IMR-90 (cell line): ENCODE data around the gene ARHGAP15. TPM values are rescaled to one million over a fixed set of nuclear protein-coding genes. Genes with fewer than 3 reads are reported as not detected.

ENCODE experiments used
- ATAC-seq: fragments of 200-7000 bp; cut with Tn5 transposase; 2 replicates; pipeline ENCODE4 v1.9.1; 2020; ENCODE audit warnings: low read depth, mild to moderate bottlenecking, moderate library complexity
- BruUV-seq: library from RNA; stranded (reverse); fragments of 400-500 nt; replicated peaks from 2 replicates; lab custom pipeline; 2021; lab: Mats Ljungman, UMichigan
- CTCF ChIA-PET: fragments of 300-600 bp; formaldehyde crosslinking; extraction: SDS; loops from one replicate; lab custom pipeline; 2021; ENCODE audit warnings: antibody characterized with exemption; lab: Yijun Ruan, JAX
- POLR2A ChIA-PET: fragments of 300-600 bp; sonication (Branson Sonifier 250); formaldehyde crosslinking; loops from one replicate; lab custom pipeline; 2022; ENCODE audit warnings: antibody characterized with exemption; ENCODE audit not compliant: unreplicated experiment; lab: Charles Lee
- DNase-seq: peaks from one replicate; pipeline ENCODE4 v3.0.0; 2013
- H2AFZ ChIP-seq: replicated peaks from 2 replicates; pipeline ENCODE3; 2013; ENCODE audit warnings: low read length, mild to moderate bottlenecking; ENCODE audit not compliant: poor library complexity
- H2AK5ac ChIP-seq: 2 replicates; pipeline ENCODE4 v1.6.1; 2013; ENCODE audit warnings: low read depth, low read length, inconsistent platforms
- H2AK9ac ChIP-seq: replicated peaks from 2 replicates; pipeline ENCODE3; 2013; ENCODE audit warnings: mild to moderate bottlenecking, low read depth, low read length, moderate library complexity; ENCODE audit not compliant: poor library complexity
- H2BK120ac ChIP-seq: 2 replicates; pipeline ENCODE4 v1.6.1; 2013; ENCODE audit warnings: low read depth, low read length, inconsistent platforms
- H2BK15ac ChIP-seq: 3 replicates; pipeline ENCODE4 v1.6.1; 2013; ENCODE audit warnings: low read depth, low read length, inconsistent platforms
- H2BK20ac ChIP-seq: 2 replicates; pipeline ENCODE4 v1.6.1; 2013; ENCODE audit warnings: low read depth, mild to moderate bottlenecking, inconsistent platforms, low read length, moderate library complexity
- H2BK5ac ChIP-seq: 2 replicates; pipeline ENCODE4 v1.6.1; 2013; ENCODE audit warnings: mild to moderate bottlenecking, low read depth, low read length, inconsistent platforms; ENCODE audit not compliant: poor library complexity, severe bottlenecking
- H3K14ac ChIP-seq: replicated peaks from 2 replicates; pipeline ENCODE4 v1.6.1; 2013; ENCODE audit warnings: low read depth, low read length, inconsistent platforms
- H3K18ac ChIP-seq: 2 replicates; pipeline ENCODE4 v1.6.1; 2013; ENCODE audit warnings: low read depth, low read length, control low read depth
- H3K23ac ChIP-seq: 2 replicates; pipeline ENCODE4 v1.6.1; 2013; ENCODE audit warnings: low read depth, low read length, inconsistent platforms
- H3K27ac ChIP-seq: 2 replicates; pipeline ENCODE4 v1.5.1; 2013; ENCODE audit warnings: mild to moderate bottlenecking, control low read depth, low read length; ENCODE audit not compliant: insufficient read depth
- H3K27me3 ChIP-seq: 2 replicates; pipeline ENCODE4 v1.6.1; 2013; ENCODE audit warnings: low read length; ENCODE audit not compliant: control insufficient read depth, insufficient read depth
- H3K36me3 ChIP-seq: 2 replicates; pipeline ENCODE4 v1.6.1; 2013; ENCODE audit warnings: low read length, mixed read lengths; ENCODE audit not compliant: control insufficient read depth, insufficient read depth
- H3K4ac ChIP-seq: 2 replicates; pipeline ENCODE4 v1.6.1; 2013; ENCODE audit warnings: low read depth, low read length, inconsistent platforms
- H3K4me1 ChIP-seq: 2 replicates; pipeline ENCODE4 v1.6.1; 2013; ENCODE audit warnings: low read length, mixed read lengths; ENCODE audit not compliant: control insufficient read depth, insufficient read depth
- H3K4me2 ChIP-seq: 2 replicates; pipeline ENCODE4 v1.6.1; 2013; ENCODE audit warnings: low read depth, mild to moderate bottlenecking, control low read depth, low read length, moderate library complexity
- H3K4me3 ChIP-seq: 2 replicates; pipeline ENCODE4 v1.5.1; 2013; ENCODE audit warnings: low read depth, mild to moderate bottlenecking, control low read depth, low read length, moderate library complexity; ENCODE audit not compliant: insufficient read depth
- H3K56ac ChIP-seq: 2 replicates; pipeline ENCODE4 v1.6.1; 2013; ENCODE audit warnings: low read length, inconsistent platforms; ENCODE audit not compliant: insufficient read depth; ENCODE audit errors: extremely low read depth
- H3K79me1 ChIP-seq, 2 experiments: 2 replicates each; pipeline ENCODE4 v1.6.1; 2013; ENCODE audit warnings: low read length in 2 of 2, inconsistent platforms in 1 of 2, low read depth in 1 of 2
- H3K9ac ChIP-seq: 2 replicates; pipeline ENCODE4 v1.6.1; 2013; ENCODE audit warnings: low read depth, low read length, control low read depth
- H3K9me1 ChIP-seq: 2 replicates; pipeline ENCODE4 v1.6.1; 2013; ENCODE audit warnings: low read length, inconsistent platforms; ENCODE audit not compliant: insufficient read depth
- H3K9me3 ChIP-seq: 2 replicates; pipeline ENCODE4 v1.6.1; 2013; ENCODE audit warnings: low read length; ENCODE audit not compliant: control insufficient read depth, insufficient read depth
- H4K20me1 ChIP-seq: 2 replicates; pipeline ENCODE4 v1.6.1; 2013; ENCODE audit warnings: low read length, inconsistent platforms; ENCODE audit not compliant: insufficient read depth
- H4K5ac ChIP-seq: 2 replicates; pipeline ENCODE4 v1.6.1; 2013; ENCODE audit warnings: mild to moderate bottlenecking, low read depth, low read length, control low read depth
- H4K8ac ChIP-seq, 2 experiments: 2 replicates each; pipeline ENCODE4 v1.6.1; 2013; ENCODE audit warnings: low read depth in 2 of 2, low read length in 2 of 2, control low read depth in 1 of 2, inconsistent platforms in 1 of 2
- H4K91ac ChIP-seq: 2 replicates; pipeline ENCODE4 v1.6.1; 2013; ENCODE audit warnings: low read depth, low read length, inconsistent platforms; ENCODE audit not compliant: insufficient read depth
- ELK1 ChIP-seq: fragments of 150-350 bp; IDR thresholded peaks from 2 replicates; pipeline ENCODE4 v1.6.1; 2016; ENCODE audit warnings: low read depth, mild to moderate bottlenecking, low read length, moderate library complexity, borderline replicate concordance
- FOS ChIP-seq: fragments of 150-350 bp; IDR thresholded peaks from 2 replicates; pipeline ENCODE4 v1.6.1; 2016; ENCODE audit warnings: low read depth, low read length
- MAFK ChIP-seq: IDR thresholded peaks from 2 replicates; pipeline ENCODE4 v1.6.1; 2012; ENCODE audit warnings: low read depth, low read length, improper control_type of control experiment
- MAZ ChIP-seq: IDR thresholded peaks from 2 replicates; pipeline ENCODE4 v1.6.1; 2012; ENCODE audit warnings: low read depth, mild to moderate bottlenecking, low read length, improper control_type of control experiment, moderate library complexity, borderline replicate concordance
- MXI1 ChIP-seq: IDR thresholded peaks from 2 replicates; pipeline ENCODE4 v1.6.1; 2012; ENCODE audit warnings: low read depth, mild to moderate bottlenecking, low read length, moderate library complexity, borderline replicate concordance
- NFE2L2 ChIP-seq: fragments of 150-350 bp; IDR thresholded peaks from 2 replicates; pipeline ENCODE4 v1.6.1; 2016; ENCODE audit warnings: low read depth, mild to moderate bottlenecking, low read length
- POLR2A ChIP-seq: IDR thresholded peaks from 2 replicates; pipeline ENCODE4 v1.6.1; 2012; ENCODE audit warnings: mild to moderate bottlenecking, low read depth, low read length
- RAD21 ChIP-seq: IDR thresholded peaks from 2 replicates; pipeline ENCODE4 v1.6.1; 2012; ENCODE audit warnings: low read length, improper control_type of control experiment
- RCOR1 ChIP-seq: IDR thresholded peaks from 2 replicates; pipeline ENCODE4 v1.6.1; 2012; ENCODE audit warnings: mild to moderate bottlenecking, low read length, improper control_type of control experiment; ENCODE audit not compliant: insufficient replicate concordance
- RFX5 ChIP-seq: IDR thresholded peaks from 2 replicates; pipeline ENCODE4 v1.8.0; 2012; ENCODE audit warnings: low read depth, mild to moderate bottlenecking, low read length, moderate library complexity
- SMC3 ChIP-seq: fragments of 150-350 bp; IDR thresholded peaks from 2 replicates; pipeline ENCODE4 v1.6.1; 2016; ENCODE audit warnings: low read depth, mild to moderate bottlenecking, antibody characterized with exemption, low read length, moderate library complexity
- USF2 ChIP-seq: fragments of 150-350 bp; IDR thresholded peaks from 2 replicates; pipeline ENCODE4 v1.6.1; 2017; ENCODE audit warnings: mild to moderate bottlenecking, antibody characterized with exemption, low read length, low read depth
- WGBS, 2 experiments: methylation state at CpG; one replicate each; pipeline versions ENCODE4 v1.1.5 to v1.1.7; 2013; ENCODE audit warnings: missing lambda C conversion rate in 2 of 2; ENCODE audit not compliant: insufficient read length in 1 of 2; ENCODE audit errors: extremely low coverage in 2 of 2; 5-methylcytosine and 5-hydroxymethylcytosine counted together
- dilution Hi-C: fragments of 300-500 bp; cut with HindIII; formaldehyde crosslinking; loops from one replicate; pipeline ENCODE4 v1.14.3; 2018; ENCODE audit warnings: low sequenced_read_pairs; ENCODE audit not compliant: unreplicated experiment
- in situ Hi-C: fragments of 300-500 bp; cut with MboI; formaldehyde crosslinking; loops from 3 replicates; pipeline ENCODE4 v1.14.3; 2019; ENCODE audit warnings: low sequenced_read_pairs, inconsistent platforms, mixed read lengths
- intact Hi-C: fragments of 100-400 bp; cut with micrococcal nuclease; formaldehyde crosslinking; loops from 2 replicates; pipeline ENCODE4 v1.10.0; 2022
- polyA plus RNA-seq, 3 experiments: library from polyadenylated mRNA; depleted of rRNA; stranded (reverse); fragments of >200 nt; gene quantifications; 2 replicates each; pipeline ENCODE4 v1.2.3, GENCODE V29; 2012; ENCODE audit warnings: low replicate concordance in 1 of 3
- total RNA-seq: library from RNA; depleted of rRNA; stranded (reverse); fragments of >200 nt; gene quantifications from 2 replicates; pipeline ENCODE4 v1.2.3, GENCODE V29; 2012

The ARHGAP15 gene
- total and polyA plus RNA-seq, 2 of the 4 experiments (the other 2 are of a cell fraction): not detected

GRCh38 chr2:143792602-143793001 is 663.4 kb downstream of the ARHGAP15 start:
- H2AFZ ChIP-seq: no peak overlapping the region
- TF ChIP-seq MXI1 (no peak), POLR2A (no peak), SMC3 (no peak), RAD21 (no peak), MAFK (no peak), USF2 (no peak), ELK1 (no peak), NFE2L2 (no peak), RFX5 (no peak), FOS (no peak), RCOR1 (no peak), MAZ (no peak)
- WGBS, 2 experiments: 100% methylated on average over 1 of the region's 4 CpGs; no CpG with 5 or more reads in 1 of the 2 experiments
- no peak overlapping the region for H2BK20ac ChIP-seq
- intact Hi-C loops (no loop called here), in situ Hi-C loops (no loop called here), dilution Hi-C loops (no loop called here)
- no peak overlapping the region for H2BK120ac ChIP-seq
- H3K9me3 ChIP-seq: 0 out of 2 replicates have a peak, but pooled peaks cover 3% of the 10 kb centered on the region
- H3K79me1 ChIP-seq: no peaks in the 10 kb centered on the region
- H4K20me1 ChIP-seq: no peaks in the 10 kb centered on the region
- H3K4me2 ChIP-seq: no peak overlapping the region
- H3K4me3 ChIP-seq: no peak overlapping the region
- no peak overlapping the region for H3K18ac ChIP-seq
- no peak overlapping the region for H3K56ac ChIP-seq
- no peak overlapping the region for H4K8ac ChIP-seq
- no peaks in the 10 kb centered on the region for H3K4me1 ChIP-seq
- ChIA-PET POLR2A (no interaction called here), CTCF (no interaction called here)
- no peaks in the 10 kb centered on the region for H3K36me3 ChIP-seq
- ATAC-seq (no peak), DNase-seq (no peak)
- H2AK9ac ChIP-seq: no peak overlapping the region
- BruUV-seq: no TSS peak
- H3K14ac ChIP-seq: no peak overlapping the region
- H3K23ac ChIP-seq: no peak overlapping the region
- H2BK5ac ChIP-seq: no peak overlapping the region
- H2BK15ac ChIP-seq: no peak overlapping the region
- no peak overlapping the region for H4K91ac ChIP-seq
- no peak overlapping the region for H4K5ac ChIP-seq
- no peak overlapping the region for H3K4ac ChIP-seq
- no peak overlapping the region for H3K9ac ChIP-seq
- no peak overlapping the region for H3K27ac ChIP-seq
- no peaks in the 10 kb centered on the region for H3K27me3 ChIP-seq
- H2AK5ac ChIP-seq: no peak overlapping the region
- peaks cover 2% of the 10 kb centered on the region for H3K9me1 ChIP-seq
